Measurements from ENCODE around the gene PWWP2B. TPM values are rescaled to one million over a fixed set of nuclear protein-coding genes. Genes with fewer than 3 reads are reported as not detected.

PWWP2B gene
- total RNA-seq, 1 donor from 2014 or later, result 7.6 TPM

DNA sequence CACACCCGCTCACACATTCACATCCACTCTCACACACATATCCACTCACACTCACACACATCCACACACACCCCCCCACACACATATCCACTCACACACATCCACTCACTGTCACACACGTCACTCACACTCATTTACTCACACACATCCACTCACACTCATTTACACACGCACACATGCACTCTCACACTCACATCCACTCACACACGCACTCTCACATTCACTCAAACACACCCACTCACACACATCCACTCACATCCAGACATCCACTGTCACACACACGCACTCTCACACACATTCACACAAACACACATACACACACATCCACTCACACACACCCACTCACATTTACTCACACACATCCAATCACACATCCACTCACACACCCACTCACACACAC is 18.3 kb downstream of the PWWP2B start:
- Mint-ChIP-seq H3K36me3 (ENCODE audit: low read depth, unreplicated experiment) (peaks cover 8% of the 10 kb centered on the region), H3K27ac (ENCODE audit: unreplicated experiment) (no peak overlapping the region), H3K27me3 (ENCODE audit: unreplicated experiment) (peaks cover 7% of the 10 kb centered on the region), H3K4me3 (ENCODE audit: unreplicated experiment) (peak overlapping the region; percentile 66), H3K9me3 (ENCODE audit: unreplicated experiment) (no peaks in the 10 kb centered on the region), H3K4me1 (ENCODE audit: unreplicated experiment) (peaks cover 4% of the 10 kb centered on the region)
- DNase-seq (ENCODE audit: low spot score), result no peak
- TF ChIP-seq, protein P1, sequence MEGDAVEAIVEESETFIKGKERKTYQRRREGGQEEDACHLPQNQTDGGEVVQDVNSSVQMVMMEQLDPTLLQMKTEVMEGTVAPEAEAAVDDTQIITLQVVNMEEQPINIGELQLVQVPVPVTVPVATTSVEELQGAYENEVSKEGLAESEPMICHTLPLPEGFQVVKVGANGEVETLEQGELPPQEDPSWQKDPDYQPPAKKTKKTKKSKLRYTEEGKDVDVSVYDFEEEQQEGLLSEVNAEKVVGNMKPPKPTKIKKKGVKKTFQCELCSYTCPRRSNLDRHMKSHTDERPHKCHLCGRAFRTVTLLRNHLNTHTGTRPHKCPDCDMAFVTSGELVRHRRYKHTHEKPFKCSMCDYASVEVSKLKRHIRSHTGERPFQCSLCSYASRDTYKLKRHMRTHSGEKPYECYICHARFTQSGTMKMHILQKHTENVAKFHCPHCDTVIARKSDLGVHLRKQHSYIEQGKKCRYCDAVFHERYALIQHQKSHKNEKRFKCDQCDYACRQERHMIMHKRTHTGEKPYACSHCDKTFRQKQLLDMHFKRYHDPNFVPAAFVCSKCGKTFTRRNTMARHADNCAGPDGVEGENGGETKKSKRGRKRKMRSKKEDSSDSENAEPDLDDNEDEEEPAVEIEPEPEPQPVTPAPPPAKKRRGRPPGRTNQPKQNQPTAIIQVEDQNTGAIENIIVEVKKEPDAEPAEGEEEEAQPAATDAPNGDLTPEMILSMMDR (IDR thresholded peaks at IDR 0.05; ENCODE audit: unreplicated experiment), result no peak

DNA sequence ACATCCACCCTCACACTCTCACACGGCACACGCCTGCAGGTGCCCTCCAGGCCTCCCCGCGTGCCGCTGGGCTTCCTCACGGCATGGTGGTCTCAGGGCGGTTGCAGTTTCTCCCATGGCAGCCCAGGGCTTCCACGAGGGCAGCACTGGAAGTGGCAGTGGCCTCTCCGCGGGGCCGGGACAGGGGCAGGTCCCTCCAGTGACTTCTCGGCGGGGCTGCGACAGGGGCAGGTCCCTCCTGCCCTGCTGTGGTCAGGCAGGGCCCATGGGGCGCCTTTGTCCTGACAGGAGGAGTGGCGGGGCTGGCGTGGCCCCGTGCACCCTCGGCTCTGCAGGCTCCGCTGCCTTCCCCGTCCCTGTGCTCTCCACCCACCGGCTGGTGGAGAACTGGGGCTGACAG is 19.0 kb downstream of the PWWP2B start:
- peaks cover 4% of the 10 kb centered on the region for H3K4me1 Mint-ChIP-seq (ENCODE audit: unreplicated experiment)
- H3K4me3 Mint-ChIP-seq (ENCODE audit: unreplicated experiment), result no peak overlapping the region
- peaks cover 6% of the 10 kb centered on the region for H3K27me3 Mint-ChIP-seq (ENCODE audit: unreplicated experiment)
- peaks cover 8% of the 10 kb centered on the region for H3K36me3 Mint-ChIP-seq (ENCODE audit: low read depth, unreplicated experiment)
- H3K9me3 Mint-ChIP-seq (ENCODE audit: unreplicated experiment), result no peaks in the 10 kb centered on the region
- no peak overlapping the region for H3K27ac Mint-ChIP-seq (ENCODE audit: unreplicated experiment)
- TF ChIP-seq, protein P1 (IDR thresholded peaks at IDR 0.05; ENCODE audit: unreplicated experiment), result no peak
- no peak for DNase-seq (ENCODE audit: low spot score)

DNA sequence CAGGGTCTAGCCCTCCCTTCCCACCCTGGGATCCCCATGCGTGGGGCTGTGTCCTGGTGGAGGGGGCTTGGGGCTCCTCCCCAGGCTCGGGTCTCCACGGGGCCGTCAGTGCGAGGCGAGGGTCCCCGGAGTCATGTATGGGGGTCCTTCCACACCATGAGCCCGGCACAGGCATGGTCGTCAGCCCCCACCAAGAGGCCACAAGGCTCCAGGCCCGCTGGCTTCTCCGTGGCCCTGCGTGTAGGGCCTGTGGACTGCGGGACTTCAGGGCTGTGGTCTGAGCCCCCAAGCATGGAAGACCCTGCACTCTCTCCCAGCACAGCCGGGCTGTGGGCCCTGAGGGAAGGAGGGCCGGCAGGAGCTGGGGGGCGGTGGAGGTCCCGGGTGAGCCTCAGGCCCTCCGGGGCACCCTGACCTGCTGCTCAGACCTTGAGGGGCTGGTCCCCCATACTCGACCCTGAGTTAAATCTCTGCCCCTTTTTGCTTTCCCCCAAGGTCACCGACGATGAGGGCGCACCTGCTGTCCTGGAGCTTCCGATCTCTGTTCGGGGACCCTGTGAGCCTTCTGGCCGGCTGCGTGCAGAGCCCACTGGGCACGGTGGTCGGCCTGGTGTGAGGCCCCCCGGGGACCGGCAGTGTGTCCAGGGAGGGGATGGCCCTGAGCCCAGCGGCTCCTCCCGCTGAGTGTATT is 19.7 kb downstream of the PWWP2B start:
- no peaks in the 10 kb centered on the region for H3K9me3 Mint-ChIP-seq (ENCODE audit: unreplicated experiment)
- peaks cover 6% of the 10 kb centered on the region for H3K27me3 Mint-ChIP-seq (ENCODE audit: unreplicated experiment)
- peaks cover 8% of the 10 kb centered on the region for H3K36me3 Mint-ChIP-seq (ENCODE audit: low read depth, unreplicated experiment)
- no peak overlapping the region for H3K27ac Mint-ChIP-seq (ENCODE audit: unreplicated experiment)
- DNase-seq (ENCODE audit: low spot score), result no peak
- peaks cover 4% of the 10 kb centered on the region for H3K4me1 Mint-ChIP-seq (ENCODE audit: unreplicated experiment)
- TF ChIP-seq, protein P1 (IDR thresholded peaks at IDR 0.05; ENCODE audit: unreplicated experiment), result no peak
- no peak overlapping the region for H3K4me3 Mint-ChIP-seq (ENCODE audit: unreplicated experiment)

DNA sequence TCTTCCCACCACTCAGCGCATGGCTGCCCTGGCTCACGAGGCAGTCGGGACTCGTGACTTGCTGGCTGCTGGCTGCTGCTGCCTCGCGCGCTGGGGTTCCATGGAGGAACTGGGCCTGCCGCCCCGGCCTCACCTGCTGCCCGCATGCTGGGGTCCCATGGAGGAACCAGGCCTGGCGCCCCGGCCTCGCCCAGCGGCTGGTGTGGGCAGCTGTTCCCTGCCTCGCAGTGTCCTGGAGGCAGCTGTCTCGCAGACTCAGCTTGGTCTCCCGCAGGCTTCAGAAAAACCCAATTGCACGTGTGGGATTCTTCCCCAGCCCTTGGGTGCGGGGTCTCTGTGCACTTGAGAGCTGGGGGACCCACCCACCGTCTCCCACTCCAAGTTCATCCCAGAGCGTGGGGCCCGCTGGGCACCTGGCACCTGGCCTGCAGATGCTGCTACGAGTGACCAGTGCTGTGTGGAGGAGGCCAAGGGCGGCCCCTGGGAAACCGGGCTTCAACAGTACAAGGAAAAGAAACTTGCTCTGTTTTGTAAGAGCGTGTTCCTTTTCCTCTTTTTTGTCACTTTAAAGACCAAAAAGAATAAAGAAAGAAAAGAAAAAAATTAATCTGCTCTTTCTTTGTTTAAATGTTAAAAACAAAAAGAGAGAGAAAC is 20.4 kb downstream of the PWWP2B start:
- H3K27ac Mint-ChIP-seq (ENCODE audit: unreplicated experiment), result no peak overlapping the region
- no peak overlapping the region for H3K4me3 Mint-ChIP-seq (ENCODE audit: unreplicated experiment)
- no peak for DNase-seq (ENCODE audit: low spot score)
- H3K9me3 Mint-ChIP-seq (ENCODE audit: unreplicated experiment), result no peaks in the 10 kb centered on the region
- H3K27me3 Mint-ChIP-seq (ENCODE audit: unreplicated experiment), result peaks cover 6% of the 10 kb centered on the region
- peaks cover 8% of the 10 kb centered on the region for H3K36me3 Mint-ChIP-seq (ENCODE audit: low read depth, unreplicated experiment)
- TF ChIP-seq, protein P1 (IDR thresholded peaks at IDR 0.05; ENCODE audit: unreplicated experiment), result no peak
- peaks cover 4% of the 10 kb centered on the region for H3K4me1 Mint-ChIP-seq (ENCODE audit: unreplicated experiment)

DNA sequence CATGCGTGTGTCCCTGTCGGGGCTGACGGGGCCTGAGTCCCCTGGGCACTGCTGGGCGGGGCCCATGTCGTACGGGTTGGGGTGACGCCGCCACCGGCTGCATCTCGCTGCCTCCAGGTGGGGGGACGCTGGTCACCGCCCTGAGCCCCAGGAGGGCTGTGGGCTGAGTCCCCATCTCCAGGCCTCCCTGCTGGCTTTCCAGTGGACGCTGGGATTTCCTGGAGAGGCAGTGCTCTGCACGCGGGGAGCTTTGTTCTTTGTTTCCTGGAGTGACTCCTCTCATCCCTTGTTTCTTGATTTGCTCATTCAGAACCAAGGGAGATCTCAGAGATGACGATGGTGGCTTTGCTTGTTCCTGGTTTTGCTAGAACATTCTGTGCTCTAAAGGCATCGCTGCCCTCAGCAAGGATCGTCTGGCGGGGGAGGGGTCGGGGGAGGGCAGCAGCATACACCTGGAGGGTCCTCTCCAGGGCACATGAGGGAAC is 21.0 kb downstream of the PWWP2B start:
- TF ChIP-seq, protein P1 (IDR thresholded peaks at IDR 0.05; ENCODE audit: unreplicated experiment), result no peak
- no peak overlapping the region for H3K4me3 Mint-ChIP-seq (ENCODE audit: unreplicated experiment)
- no peaks in the 10 kb centered on the region for H3K9me3 Mint-ChIP-seq (ENCODE audit: unreplicated experiment)
- H3K36me3 Mint-ChIP-seq (ENCODE audit: low read depth, unreplicated experiment), result peaks cover 8% of the 10 kb centered on the region
- no peak for DNase-seq (ENCODE audit: low spot score)
- peak overlapping the region; percentile 57 for H3K27ac Mint-ChIP-seq (ENCODE audit: unreplicated experiment)
- peaks cover 4% of the 10 kb centered on the region for H3K4me1 Mint-ChIP-seq (ENCODE audit: unreplicated experiment)
- peaks cover 6% of the 10 kb centered on the region for H3K27me3 Mint-ChIP-seq (ENCODE audit: unreplicated experiment)
